HG03469 (cell line): ENCODE results near the gene BEX3.
"Not testable (repeated sequence)": the region's sequence is repeated elsewhere in the genome, so short reads cannot be mapped to it uniquely, and the experiment has no call there.

Experiments
- ATAC-seq: cut with Tn5 transposase; IDR thresholded peaks from one replicate; pipeline ENCODE4 v1.9.1; 2021; ENCODE audit warnings: mild to moderate bottlenecking, moderate library complexity, moderate number of reproducible peaks; ENCODE audit not compliant: unreplicated experiment

The BEX3 gene

DNA sequence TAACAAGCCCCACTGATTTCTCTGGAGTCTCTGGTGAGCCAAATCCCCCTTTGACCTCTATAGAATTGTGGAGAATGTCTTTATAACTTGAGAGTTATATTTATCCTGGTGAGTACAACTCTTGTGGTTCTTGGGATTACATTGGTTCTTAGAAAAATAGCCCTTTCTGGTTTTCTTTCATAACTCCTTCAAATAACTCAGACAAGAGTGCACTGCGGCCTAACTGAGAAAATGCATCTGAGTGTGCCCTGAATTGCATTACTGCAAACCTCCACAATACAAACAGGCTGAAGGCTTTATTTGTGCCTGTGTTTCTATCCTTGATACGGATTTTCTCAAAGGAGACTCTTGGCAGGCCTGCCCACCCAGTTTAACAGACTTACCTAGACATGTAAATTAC lies 2.7 kb downstream of the BEX3 start:
- ATAC-seq: no peak

DNA sequence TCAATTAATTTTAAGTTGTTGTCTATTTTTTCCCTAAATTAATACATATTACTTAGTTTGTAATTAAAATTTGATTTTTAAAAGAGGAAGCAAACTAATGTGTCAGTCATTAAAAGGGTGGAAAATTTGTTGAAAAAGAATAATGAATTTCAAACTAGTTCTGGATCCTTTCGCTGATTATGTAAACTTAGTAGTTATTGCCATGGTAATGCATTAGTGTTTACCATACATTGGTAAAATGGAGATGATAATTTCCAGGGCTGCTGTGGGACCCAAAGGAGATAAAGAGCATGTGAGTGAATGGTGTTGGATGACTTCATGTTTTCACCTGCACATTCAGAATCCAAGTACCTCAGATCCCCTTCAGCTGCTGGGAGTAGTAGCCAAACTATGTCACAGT lies 6.5 kb downstream of the BEX3 start:
- no peak for ATAC-seq

DNA sequence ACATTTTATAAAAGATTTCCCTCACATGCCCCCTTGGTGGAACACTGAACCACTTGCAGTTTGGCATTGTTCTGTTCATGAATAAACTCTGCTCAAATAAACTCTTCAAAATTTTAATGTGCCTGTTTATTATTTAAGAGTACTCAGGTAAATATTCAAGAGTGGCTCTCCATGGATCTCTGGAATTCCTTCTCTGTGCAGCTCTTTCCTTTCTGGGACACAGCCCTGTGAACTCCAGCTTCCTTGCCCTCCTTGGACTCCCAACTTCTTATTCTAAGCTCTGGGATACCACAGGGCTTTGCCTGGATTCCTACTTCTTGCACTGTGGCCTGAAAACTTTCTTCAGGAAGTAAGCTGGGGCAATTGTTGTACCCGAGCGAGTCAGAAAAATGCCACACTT lies 8.3 kb downstream of the BEX3 start:
- ATAC-seq: no peak

DNA sequence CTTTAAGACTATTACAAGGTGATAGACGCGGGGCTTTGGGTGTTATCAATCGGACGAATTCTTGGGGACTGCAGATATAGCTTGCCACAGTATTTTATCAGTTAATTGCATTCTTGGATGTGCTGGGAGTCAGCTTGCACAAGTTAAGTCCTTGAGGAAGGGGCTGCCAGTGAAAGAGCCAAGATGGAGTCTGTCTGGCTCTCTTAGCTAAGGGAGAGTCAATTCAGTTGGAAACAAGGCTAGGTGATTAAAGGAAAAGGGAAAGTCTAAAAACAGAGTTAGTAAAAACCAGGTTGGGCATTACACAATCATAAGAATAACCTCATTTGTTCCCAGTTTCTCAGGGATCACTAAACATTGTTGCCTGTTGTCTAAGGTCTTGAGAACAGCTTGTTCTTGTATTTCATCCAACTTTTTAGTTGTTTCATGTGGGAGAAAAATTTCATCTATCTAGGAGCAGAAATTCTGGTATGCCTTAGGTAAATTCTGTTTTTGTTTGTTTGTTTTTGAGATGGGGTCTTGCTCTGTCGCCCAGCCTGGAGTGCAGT lies 9.0 kb downstream of the BEX3 start:
- ATAC-seq: not testable (repeated sequence)

DNA sequence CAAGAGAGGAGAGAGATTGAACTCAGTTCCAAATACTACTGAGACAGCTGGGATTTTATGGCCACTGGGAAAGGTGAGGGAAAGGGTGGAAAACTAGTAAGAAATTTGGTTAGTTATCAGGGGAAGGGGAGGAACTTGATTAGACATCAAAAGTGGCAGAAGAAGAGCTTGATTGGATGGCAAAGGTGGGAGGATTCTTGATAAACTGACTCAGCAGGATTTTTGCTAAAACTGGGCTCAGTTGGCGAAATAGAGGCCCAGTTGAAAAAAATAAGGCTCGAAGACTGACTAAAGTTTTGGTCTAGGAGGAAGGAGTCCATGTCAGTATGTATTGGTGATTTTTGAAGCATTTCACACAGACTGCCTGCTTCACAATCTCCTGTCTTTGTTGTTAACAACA lies 10.0 kb downstream of the BEX3 start:
- ATAC-seq: no peak

DNA sequence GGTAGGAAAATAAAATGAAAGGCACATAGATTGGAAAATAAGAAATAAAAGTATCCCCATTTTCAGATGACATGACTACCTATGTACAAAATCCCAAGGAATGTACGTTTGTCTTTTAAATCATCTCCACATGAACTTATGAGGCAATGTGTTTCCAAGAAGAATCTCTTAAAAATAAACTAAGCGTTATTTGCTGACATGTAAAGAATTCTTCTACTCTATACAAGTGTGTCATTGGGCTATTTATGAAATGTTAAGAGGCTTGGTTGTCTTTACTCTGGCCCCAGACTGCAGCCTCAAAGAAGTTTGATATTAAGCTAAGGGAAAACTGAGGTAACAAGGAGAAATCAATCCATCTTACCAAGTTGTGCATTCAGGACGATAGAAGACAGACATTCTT lies 17.1 kb downstream of the BEX3 start:
- no peak for ATAC-seq

DNA sequence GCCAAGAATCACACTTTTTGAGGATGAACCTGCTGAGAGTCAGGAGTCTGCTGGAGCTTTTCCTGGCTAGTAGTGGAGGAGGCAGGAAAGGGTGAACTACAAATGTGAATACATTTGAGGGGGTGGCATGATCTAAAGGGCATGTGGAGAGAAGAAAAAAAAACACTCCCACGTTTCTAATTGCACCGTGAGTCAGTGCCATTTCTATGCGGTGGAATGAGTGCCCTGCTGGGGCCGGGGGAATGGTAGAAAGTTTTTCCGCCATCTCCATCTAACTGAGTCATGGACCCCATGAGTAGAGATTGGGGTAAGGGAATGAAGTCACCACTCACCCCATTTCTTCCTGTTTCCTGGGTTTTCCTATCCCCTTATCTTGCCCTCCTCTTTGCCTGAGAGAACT lies 19.8 kb downstream of the BEX3 start:
- ATAC-seq: no peak

DNA sequence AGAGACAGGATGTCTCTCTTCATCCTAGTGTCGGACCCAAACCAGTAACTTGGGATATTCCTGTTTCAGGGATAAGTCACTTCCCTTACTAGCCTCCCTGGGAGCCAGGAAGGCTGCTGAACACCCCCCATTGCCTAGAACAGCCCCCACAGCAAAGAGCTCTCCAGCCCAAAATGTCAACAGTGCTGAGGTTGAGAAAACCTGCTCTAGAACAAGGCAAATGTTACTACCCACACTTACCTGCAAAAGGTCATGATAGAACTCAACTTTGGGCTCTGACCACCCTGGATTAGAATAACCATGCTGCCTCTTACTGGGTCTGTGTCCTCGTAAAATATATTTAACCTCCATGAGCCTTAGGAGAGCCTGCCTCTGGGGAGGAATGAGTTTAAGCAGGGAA lies 20.3 kb downstream of the BEX3 start:
- no peak for ATAC-seq

DNA sequence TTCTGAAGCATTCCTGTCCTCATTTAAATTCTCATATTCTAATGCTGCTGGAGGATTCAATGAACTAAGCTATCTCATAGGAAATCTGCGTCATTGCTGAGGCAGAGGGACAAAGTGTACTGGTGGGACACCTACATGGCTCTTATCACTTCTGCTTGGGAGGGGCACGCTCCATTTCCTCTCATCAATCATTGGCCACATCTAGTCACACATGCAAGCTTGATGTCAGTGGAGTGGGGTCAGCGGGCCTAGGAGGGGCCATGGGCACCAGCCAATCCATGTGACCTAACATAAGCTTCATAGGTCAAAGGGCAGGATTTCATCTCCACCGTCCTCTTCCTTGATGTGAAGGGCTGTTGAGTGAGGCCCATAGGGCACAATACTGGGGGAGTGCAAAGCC lies 21.4 kb downstream of the BEX3 start:
- ATAC-seq: no peak

DNA sequence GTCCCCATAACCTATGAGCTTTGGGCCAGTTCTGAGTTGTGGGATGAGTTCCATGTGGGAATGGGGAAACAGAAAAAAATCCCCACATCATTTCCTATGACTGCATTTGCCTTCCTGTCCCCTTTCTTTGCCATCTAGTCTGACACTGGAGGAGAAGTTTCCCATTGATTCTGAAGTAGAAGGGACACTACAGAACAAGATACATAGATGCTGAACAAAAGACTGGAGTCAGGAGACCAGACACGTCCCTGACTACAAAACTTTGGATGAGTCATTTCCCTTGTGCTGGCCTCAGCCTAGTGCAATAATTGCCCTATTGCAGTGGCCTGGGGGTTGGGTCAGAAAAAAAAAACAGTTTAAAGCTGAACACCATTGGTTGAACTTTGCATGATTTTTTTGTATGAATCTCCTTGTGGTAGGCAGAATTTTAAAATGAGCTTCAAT lies 22.1 kb downstream of the BEX3 start:
- ATAC-seq: no peak

DNA sequence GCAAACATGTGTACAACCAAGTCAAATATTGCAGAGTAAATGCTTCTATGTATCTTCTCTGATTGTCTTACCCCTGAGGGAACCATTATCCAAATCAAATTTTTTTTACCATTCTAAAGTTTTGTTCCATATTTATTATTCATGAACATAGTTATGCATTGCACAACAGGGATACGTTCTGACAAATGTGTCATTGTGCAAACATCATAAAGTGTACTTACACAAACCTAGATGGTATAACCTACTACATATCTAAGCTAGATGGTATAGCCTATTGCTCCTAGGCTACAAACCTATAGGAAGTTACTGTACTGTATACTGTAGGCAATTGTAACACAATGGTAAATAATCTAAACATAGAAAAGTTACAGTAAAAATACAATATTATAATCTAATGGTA lies 23.4 kb downstream of the BEX3 start:
- ATAC-seq: no peak

DNA sequence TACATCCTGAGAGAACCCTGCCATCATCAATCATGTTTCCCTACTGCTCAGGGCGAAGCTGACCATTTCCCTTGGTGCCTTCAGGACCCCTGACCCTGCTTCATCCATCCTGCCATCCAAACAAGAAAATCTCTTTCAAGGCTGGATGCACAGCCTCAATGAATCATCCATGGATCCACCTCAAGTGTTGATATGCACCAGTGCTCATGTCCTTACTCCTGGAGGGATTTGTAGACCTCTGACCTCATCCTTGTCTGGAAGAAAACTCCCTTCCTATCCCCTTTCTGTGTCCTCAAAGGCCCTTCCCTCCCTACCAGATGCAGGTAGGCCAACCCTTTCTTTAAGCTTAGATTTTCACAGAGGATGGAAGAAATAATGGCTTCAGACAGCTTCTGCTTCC lies 24.6 kb downstream of the BEX3 start:
- ATAC-seq: no peak

DNA sequence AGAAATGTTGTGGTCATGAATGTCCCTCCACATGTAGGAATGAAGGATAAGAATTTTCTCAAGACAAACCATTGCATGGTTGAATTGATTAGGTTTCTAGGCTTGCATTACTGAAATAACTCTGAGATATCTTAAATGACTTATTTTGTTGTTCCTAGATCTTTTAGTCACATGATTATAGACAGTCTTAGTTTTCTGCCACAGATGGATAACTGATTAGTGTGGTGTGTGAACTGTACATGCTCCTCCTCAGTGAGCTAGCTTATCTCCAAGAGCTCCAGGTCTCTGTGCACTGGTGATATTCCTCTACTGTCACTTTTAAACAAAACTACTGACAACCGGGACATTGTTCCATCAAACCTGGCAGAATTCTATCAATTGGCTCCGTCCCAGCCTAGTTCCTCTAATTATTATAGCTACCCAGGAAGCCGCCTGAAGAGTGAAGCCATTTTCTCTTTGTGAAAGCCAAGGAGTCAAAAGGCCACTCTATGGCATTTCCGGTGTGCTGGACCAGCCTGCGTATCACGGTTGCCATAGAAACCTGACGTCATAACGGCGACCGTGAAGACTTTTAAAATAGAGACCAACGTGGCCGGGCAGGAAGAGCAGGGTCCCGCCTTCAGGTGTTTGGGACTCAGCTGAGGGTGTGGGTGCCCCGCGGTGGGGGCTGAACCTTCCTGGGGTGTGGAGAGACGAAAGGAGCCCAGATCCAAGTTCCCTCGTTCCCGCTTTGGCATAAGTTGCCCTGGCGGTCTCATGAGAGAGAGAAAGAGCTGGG lies 28.1 kb downstream of the BEX3 start:
- ATAC-seq: peak; percentile 93

DNA sequence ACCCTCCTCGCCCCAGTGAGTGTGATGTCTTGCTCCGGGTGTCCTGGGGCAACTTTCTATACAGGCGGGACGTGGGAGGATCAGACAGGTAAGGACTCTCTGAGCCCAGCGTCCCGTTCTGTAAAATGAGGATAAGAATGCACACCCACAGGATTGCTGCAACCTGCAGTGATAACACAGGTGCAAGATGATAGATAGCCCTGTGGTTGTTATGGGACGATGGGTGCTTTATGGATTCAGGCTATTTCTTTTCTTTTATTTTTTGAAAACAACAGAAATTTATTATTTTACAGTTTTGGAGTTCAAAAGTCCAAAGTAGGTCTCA lies 28.6 kb downstream of the BEX3 start:
- no peak for ATAC-seq

DNA sequence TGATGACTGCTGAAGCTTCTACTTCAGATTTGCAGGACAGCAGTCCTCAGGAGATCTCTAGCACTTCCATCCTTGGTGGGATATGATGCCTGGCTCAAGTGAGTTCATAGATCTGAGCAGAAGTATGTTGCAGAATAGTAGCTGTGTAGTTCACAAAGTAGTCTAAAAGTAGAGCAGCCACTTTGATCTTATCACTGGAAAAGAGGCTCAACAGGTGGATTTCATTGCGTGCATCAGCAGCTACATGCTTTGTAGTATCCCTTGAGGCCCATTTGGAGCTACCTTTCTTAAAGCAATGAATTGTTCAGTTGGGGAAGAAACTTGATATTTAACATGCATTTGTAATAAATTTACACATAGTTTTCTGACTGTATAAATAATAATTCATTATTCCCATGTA lies 29.9 kb downstream of the BEX3 start:
- no peak for ATAC-seq

DNA sequence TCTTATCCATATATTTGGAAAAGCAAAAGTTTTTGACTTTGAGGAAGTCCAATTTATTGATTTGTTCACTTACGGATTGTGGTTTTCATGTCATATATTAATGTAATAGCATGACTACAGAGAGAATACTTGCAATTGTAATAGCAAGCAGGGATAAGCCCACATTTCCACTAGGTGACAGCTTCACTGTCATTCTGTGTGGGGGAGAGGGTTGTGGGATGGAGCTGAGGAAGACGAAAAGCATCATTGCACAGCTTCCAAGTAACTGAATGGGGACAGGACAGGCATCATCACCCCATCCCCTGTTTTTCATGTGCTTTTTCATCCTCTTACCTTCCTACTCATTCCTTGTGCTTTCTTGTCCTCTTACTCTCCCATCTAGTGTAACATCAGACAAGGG lies 31.4 kb downstream of the BEX3 start:
- ATAC-seq: no peak

DNA sequence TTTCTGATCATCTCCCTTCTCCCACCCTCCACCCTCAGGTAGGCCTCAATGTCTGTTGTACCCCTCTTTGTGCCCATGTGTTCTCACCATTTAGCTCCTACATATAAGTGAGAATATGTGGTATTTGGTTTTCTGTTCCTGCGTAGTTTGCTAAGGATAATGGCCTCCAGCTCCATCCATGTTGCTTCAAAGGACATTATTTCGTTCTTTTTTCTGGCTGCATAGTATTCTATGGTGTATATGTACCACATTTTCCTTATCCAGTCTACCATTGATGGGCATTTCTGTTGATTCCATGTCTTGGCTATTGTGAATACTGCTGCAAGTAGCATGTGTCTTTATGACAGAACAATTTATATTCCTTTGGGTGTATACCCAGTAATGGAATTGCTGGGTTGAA lies 35.4 kb downstream of the BEX3 start:
- not testable (repeated sequence) for ATAC-seq

DNA sequence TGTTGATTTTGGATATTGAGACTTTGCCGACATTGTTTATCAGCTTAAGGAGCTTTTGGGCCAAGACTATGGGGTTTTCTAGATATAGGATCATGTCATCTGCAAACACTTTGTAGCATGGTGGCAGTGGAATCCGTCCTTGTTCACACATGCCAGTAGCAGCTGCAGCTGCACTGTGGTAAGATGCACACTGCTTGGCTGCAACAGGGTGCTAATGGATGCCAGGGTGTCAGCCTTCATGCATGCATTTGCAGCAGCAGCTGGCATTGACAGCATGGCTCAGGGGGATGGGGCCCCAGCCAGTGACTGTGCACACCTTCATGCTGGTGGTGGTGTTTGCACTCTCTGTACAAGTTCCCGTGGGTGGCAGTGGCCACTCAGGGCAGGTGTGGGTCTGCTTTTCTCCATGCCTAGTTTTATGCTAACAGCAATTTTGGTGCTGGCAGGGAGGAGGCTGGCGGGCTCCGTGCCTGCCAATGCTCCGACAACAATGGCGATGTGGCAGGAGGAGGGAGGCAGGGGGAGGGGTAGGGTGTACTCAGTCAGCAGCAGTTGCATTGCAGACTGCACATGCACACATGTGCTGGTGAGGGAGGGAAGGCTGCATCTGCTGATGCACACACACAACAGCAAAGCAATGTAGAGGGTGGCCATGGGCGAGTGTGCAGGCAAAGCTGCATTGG lies 37.5 kb downstream of the BEX3 start:
- no peak for ATAC-seq

DNA sequence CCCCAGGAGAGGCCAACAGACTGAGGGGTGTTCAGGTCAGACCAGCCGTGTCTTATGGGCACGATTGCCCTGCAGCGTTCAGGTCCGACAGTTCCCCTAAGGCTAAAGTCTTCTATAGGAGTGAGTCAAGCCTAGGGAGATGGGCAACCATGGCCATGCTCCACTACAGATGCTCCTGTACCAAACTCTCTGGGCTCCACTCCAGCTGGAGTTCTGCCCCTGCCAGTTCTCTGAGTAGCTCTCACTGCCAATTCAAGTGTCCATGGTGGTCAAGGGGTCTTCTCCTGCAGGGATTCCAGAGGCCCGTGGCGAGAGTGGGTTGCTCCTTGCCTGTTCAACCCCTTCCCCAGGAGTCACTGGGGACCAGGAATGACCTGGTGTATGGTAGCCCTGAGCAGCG lies 38.2 kb downstream of the BEX3 start:
- no peak for ATAC-seq

DNA sequence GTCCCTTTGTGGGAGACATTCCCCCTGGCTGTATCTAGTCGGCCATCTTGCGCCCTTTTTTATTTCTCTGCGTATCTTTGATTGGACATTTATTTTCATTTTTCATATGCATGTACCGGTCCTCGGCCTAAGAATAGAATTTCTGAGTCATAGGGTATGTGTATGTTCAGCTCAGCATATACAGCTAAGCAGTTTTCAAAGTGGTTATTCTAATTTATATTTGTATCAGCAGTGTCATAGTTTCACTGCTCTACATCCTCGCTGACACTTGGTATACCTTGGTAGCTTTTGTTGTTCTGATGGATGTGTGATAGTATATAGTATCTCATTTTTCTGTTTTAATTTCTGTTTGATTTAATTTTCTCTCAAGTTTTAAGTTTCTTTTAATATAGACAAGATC lies 38.7 kb downstream of the BEX3 start:
- ATAC-seq: no peak

DNA sequence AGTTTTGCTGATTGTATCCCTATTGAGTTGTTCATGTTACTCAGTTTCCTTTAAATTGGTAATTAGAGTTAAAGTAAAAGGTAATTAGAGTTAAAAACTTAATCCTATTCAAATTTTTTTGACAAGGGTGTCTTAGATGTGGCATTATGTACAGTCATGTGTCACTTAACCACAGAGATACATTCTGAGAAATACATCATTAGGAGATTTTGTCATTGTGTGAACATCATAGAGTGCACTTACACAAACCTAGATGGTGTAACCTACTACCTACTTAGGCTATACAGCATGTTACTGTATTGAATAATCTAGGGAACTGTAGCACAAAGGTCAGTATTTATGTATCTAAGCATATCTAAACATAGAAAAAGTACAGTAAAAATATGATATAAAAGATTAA lies 39.2 kb downstream of the BEX3 start:
- ATAC-seq: no peak

DNA sequence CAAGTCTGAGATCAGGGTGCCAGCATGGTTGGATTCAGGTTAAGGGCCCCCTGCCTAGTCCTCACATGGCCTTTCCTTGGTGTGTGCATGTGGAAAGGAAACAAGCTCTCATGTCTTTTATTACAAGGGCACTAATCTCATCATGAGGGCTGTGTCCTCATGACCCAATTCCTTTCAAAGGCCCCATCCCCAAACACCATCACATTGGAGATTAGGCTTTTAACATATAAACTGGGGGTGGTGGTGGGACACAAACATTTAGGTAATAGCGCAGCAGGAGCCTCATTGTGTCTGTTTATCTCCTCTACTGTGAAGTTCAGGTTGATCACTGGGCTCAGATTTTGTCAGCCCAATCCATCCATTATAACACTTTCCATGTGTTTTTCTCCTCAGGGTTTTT lies 41.0 kb downstream of the BEX3 start:
- ATAC-seq: no peak

DNA sequence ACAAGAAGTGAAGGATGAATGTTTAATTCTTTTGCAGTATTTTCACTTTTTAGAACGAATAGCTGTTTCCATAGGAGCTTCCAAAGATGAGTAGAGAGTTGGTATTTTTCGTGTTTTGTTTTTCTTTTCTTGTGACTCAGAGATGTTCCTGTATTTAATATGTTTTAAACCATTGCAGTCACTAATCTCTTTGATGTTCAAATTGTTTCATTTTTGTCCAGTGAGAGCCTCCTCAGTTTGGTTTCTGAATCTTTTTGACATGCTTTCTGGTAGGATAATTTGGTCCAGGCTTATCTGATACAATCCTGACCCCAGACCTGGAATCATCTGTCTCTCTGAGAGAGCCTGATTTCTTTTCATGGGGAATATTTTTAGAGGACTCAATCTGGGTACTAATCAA lies 41.6 kb downstream of the BEX3 start:
- no peak for ATAC-seq
